GM12878 (cell line): ENCODE data around the gene FKBP7. TPM values are rescaled to one million over a fixed set of nuclear protein-coding genes. Genes with fewer than 3 reads are reported as not detected.

Experiments used
- EGR1 ChIP-seq, 2 experiments: IDR thresholded peaks; 1 replicate in 1 of 2; 2 replicates in 1 of 2; pipeline ENCODE4 v1.6.1; 2011 to 2012; ENCODE audit warnings: low read depth in 2 of 2, low read length in 2 of 2, borderline replicate concordance in 1 of 2, mild to moderate bottlenecking in 1 of 2, moderate library complexity in 1 of 2
- ESRRA ChIP-seq: IDR thresholded peaks from 2 replicates; pipeline ENCODE4 v1.6.1; 2012; ENCODE audit warnings: mild to moderate bottlenecking, low read length, improper control_type of control experiment
- FOXK2 ChIP-seq: fragments of 450-650 bp; IDR thresholded peaks from 2 replicates; pipeline ENCODE4 v1.6.1; 2017; ENCODE audit warnings: mild to moderate bottlenecking, moderate library complexity
- FOXM1 ChIP-seq: IDR thresholded peaks from 2 replicates; pipeline ENCODE4 v1.6.1; 2012; ENCODE audit warnings: low read depth, mild to moderate bottlenecking, inconsistent platforms, low read length, moderate library complexity
- GATAD2B ChIP-seq: fragments of 450-650 bp; conservative IDR thresholded peaks from 2 replicates; pipeline ENCODE4 v1.6.1; 2017; ENCODE audit warnings: low read depth, mild to moderate bottlenecking, moderate library complexity
- HCFC1 ChIP-seq: fragments of 150-350 bp; IDR thresholded peaks from 2 replicates; pipeline ENCODE4 v1.6.1; 2014; ENCODE audit warnings: low read length
- MYB ChIP-seq: fragments of 150-350 bp; IDR thresholded peaks from 2 replicates; pipeline ENCODE4 v1.6.1; 2014; ENCODE audit warnings: mild to moderate bottlenecking, low read depth, low read length, borderline replicate concordance
- NFYA ChIP-seq: IDR thresholded peaks from 2 replicates; pipeline ENCODE4 v1.6.1; 2011; ENCODE audit warnings: low read depth, mild to moderate bottlenecking, low read length, improper control_type of control experiment, borderline replicate concordance
- NR2C2 ChIP-seq: IDR thresholded peaks from 2 replicates; pipeline ENCODE4 v1.6.1; 2011; ENCODE audit warnings: borderline replicate concordance, low read depth; ENCODE audit not compliant: control insufficient read depth, insufficient read length
- PAX5 ChIP-seq: IDR thresholded peaks from 2 replicates; pipeline ENCODE4 v1.6.1; 2011; ENCODE audit warnings: low read depth, low read length, borderline replicate concordance
- PML ChIP-seq: IDR thresholded peaks from 2 replicates; pipeline ENCODE4 v1.6.1; 2012; ENCODE audit warnings: low read length, inconsistent platforms
- SMC3 ChIP-seq: IDR thresholded peaks from 2 replicates; pipeline ENCODE4 v1.6.1; 2011; ENCODE audit warnings: low read length, improper control_type of control experiment, borderline replicate concordance
- SPI1 ChIP-seq: IDR thresholded peaks from 2 replicates; pipeline ENCODE4 v1.6.1; 2011; ENCODE audit warnings: low read depth, mild to moderate bottlenecking, low read length, moderate library complexity, borderline replicate concordance; ENCODE audit not compliant: insufficient read depth
- TAF1 ChIP-seq: IDR thresholded peaks from 2 replicates; pipeline ENCODE4 v1.6.1; 2011; ENCODE audit warnings: mild to moderate bottlenecking, low read depth, low read length, borderline replicate concordance
- ZSCAN29 ChIP-seq: fragments of 450-650 bp; IDR thresholded peaks from 2 replicates; pipeline ENCODE4 v1.6.1; 2017; ENCODE audit warnings: mild to moderate bottlenecking, moderate library complexity
- polyA plus RNA-seq, 11 experiments: library from polyadenylated mRNA; depleted of rRNA in 4 of 11; unstranded in 6 of 11; stranded (reverse) in 5 of 11; fragments of >200 nt; fragmentation: Nextera tagmentation in 4 of 11; fragmentation: Illumina TruSeq in 1 of 11; extraction: Ambion mirVana in 4 of 11; extraction: Trizol in 1 of 11; gene quantifications; 1 replicate in 1 of 11; 2 replicates in 10 of 11; pipeline versions ENCODE4 v1.2.1 to v1.2.3, GENCODE V29; 2011 to 2016; ENCODE audit warnings: inconsistent platforms in 2 of 11, missing spikeins in 2 of 11, low read depth in 1 of 11
- total RNA-seq, 4 experiments: library from RNA; depleted of rRNA in 3 of 4; stranded (reverse); fragments of >200 nt in 3 of 4; fragmentation: Illumina TruSeq in 1 of 4; extraction: Trizol in 1 of 4; gene quantifications; 2 replicates each; pipeline versions ENCODE4 v1.2.1 to v1.2.3, GENCODE V29; 2013 to 2021
- TF ChIP-seq, protein P1 (sequence below): fragments of 150-350 bp; IDR thresholded peaks from 2 replicates; pipeline ENCODE4 v1.6.1; 2016; ENCODE audit warnings: low read depth, low read length
- TF ChIP-seq, protein P2 (sequence below): fragments of 450-650 bp; IDR thresholded peaks from 2 replicates; pipeline ENCODE4 v1.6.1; 2017; ENCODE audit warnings: mild to moderate bottlenecking, low read depth, inconsistent platforms; ENCODE audit not compliant: poor library complexity, severe bottlenecking
- TF ChIP-seq, protein P3 (sequence below): IDR thresholded peaks from 2 replicates; pipeline ENCODE4 v1.6.1; 2011; ENCODE audit warnings: borderline replicate concordance, low read depth, mild to moderate bottlenecking, moderate library complexity, low read length; ENCODE audit not compliant: insufficient read depth, poor library complexity, severe bottlenecking
- TF ChIP-seq, protein P4 (sequence below): fragments of 450-650 bp; IDR thresholded peaks from 2 replicates; pipeline ENCODE4 v1.6.1; 2018; ENCODE audit warnings: borderline replicate concordance, mild to moderate bottlenecking; ENCODE audit not compliant: partially characterized antibody

The FKBP7 gene
- total and polyA plus RNA-seq, 10 of the 15 experiments (the other 5 are each of a cell fraction or from before 2014, with no cell fraction given), result 5.6 to 16.7 (median 12.5) TPM

DNA sequence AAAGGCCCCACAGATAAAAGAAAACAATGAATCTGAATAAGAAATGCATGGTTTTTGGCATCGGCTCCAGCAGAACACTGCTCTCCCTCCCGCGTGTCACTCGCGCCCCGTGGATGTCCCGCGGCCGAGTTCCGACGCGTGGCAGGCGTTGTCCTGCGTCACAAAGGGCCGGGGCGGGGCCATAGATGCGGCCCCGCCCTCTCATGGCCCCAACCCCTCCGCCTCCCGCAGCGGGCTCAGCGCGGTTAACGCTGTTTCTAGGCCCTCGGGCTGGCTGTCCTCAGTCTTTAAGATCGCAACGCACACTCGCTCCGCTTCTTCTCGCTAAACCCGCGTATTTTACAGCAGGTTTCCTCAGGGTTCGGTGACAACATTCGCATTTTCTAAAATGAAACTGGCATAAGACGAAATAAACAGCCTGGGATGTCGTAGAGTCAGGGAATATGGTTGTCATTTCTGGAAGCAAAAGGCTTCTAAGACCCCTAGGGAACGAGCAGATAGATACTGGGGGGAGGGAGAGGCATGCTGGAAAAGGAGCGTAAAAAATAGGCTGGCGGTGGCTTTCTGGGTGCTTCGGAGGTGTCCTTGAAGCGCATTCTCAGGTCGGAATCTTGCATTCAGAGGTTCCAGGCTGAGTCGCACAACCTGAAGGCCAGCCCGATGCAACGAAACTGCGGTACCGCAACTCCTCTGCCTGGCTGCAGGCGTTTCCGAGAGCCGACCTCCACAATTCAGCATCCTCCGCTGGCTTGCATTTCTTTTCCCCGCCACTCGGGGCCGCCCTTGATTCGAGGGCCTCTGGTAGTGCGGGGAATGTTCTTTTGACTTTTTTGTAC lies at the start of gene FKBP7 (continued):
- TF ChIP-seq, protein P1, sequence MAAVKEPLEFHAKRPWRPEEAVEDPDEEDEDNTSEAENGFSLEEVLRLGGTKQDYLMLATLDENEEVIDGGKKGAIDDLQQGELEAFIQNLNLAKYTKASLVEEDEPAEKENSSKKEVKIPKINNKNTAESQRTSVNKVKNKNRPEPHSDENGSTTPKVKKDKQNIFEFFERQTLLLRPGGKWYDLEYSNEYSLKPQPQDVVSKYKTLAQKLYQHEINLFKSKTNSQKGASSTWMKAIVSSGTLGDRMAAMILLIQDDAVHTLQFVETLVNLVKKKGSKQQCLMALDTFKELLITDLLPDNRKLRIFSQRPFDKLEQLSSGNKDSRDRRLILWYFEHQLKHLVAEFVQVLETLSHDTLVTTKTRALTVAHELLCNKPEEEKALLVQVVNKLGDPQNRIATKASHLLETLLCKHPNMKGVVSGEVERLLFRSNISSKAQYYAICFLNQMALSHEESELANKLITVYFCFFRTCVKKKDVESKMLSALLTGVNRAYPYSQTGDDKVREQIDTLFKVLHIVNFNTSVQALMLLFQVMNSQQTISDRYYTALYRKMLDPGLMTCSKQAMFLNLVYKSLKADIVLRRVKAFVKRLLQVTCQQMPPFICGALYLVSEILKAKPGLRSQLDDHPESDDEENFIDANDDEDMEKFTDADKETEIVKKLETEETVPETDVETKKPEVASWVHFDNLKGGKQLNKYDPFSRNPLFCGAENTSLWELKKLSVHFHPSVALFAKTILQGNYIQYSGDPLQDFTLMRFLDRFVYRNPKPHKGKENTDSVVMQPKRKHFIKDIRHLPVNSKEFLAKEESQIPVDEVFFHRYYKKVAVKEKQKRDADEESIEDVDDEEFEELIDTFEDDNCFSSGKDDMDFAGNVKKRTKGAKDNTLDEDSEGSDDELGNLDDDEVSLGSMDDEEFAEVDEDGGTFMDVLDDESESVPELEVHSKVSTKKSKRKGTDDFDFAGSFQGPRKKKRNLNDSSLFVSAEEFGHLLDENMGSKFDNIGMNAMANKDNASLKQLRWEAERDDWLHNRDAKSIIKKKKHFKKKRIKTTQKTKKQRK, result no peak
- no peak for TF ChIP-seq HCFC1
- TF ChIP-seq ESRRA, result no peak
- no peak for TF ChIP-seq TAF1
- TF ChIP-seq PML, result peak; percentile 81; the same call in 1 of the 2 replicates
- TF ChIP-seq, protein P2, sequence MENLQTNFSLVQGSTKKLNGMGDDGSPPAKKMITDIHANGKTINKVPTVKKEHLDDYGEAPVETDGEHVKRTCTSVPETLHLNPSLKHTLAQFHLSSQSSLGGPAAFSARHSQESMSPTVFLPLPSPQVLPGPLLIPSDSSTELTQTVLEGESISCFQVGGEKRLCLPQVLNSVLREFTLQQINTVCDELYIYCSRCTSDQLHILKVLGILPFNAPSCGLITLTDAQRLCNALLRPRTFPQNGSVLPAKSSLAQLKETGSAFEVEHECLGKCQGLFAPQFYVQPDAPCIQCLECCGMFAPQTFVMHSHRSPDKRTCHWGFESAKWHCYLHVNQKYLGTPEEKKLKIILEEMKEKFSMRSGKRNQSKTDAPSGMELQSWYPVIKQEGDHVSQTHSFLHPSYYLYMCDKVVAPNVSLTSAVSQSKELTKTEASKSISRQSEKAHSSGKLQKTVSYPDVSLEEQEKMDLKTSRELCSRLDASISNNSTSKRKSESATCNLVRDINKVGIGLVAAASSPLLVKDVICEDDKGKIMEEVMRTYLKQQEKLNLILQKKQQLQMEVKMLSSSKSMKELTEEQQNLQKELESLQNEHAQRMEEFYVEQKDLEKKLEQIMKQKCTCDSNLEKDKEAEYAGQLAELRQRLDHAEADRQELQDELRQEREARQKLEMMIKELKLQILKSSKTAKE, result peak; percentile 32
- TF ChIP-seq FOXK2, result no peak
- peak; percentile 71; the same call in 1 of the 2 replicates for TF ChIP-seq FOXM1
- 0 out of 3 replicates have a peak, but pooled peaks of 1 of the 2 experiments have one; percentile 19 for TF ChIP-seq EGR1 (IDR thresholded peaks at IDR 0.05; ENCODE audit: borderline replicate concordance in 1 of 2, low read depth in 2 of 2, low read length in 2 of 2)
- TF ChIP-seq ZSCAN29, result no peak
- peak; percentile 23 for TF ChIP-seq GATAD2B
- TF ChIP-seq, protein P3, sequence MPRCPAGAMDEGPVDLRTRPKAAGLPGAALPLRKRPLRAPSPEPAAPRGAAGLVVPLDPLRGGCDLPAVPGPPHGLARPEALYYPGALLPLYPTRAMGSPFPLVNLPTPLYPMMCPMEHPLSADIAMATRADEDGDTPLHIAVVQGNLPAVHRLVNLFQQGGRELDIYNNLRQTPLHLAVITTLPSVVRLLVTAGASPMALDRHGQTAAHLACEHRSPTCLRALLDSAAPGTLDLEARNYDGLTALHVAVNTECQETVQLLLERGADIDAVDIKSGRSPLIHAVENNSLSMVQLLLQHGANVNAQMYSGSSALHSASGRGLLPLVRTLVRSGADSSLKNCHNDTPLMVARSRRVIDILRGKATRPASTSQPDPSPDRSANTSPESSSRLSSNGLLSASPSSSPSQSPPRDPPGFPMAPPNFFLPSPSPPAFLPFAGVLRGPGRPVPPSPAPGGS, result no peak
- TF ChIP-seq NR2C2, result no peak
- TF ChIP-seq PAX5, result no peak
- TF ChIP-seq NFYA, result no peak
- TF ChIP-seq, protein P4, sequence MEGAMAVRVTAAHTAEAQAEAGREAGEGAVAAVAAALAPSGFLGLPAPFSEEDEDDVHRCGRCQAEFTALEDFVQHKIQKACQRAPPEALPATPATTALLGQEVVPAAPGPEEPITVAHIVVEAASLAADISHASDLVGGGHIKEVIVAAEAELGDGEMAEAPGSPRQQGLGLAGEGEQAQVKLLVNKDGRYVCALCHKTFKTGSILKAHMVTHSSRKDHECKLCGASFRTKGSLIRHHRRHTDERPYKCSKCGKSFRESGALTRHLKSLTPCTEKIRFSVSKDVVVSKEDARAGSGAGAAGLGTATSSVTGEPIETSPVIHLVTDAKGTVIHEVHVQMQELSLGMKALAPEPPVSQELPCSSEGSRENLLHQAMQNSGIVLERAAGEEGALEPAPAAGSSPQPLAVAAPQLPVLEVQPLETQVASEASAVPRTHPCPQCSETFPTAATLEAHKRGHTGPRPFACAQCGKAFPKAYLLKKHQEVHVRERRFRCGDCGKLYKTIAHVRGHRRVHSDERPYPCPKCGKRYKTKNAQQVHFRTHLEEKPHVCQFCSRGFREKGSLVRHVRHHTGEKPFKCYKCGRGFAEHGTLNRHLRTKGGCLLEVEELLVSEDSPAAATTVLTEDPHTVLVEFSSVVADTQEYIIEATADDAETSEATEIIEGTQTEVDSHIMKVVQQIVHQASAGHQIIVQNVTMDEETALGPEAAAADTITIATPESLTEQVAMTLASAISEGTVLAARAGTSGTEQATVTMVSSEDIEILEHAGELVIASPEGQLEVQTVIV, result no peak
- no peak for TF ChIP-seq SPI1
- TF ChIP-seq MYB, result no peak
- TF ChIP-seq SMC3, result peak; percentile 53; the same call in 1 of the 2 replicates
